K562 (cell line): ENCODE data around the gene ERICH6. TPM values are rescaled to one million over a fixed set of nuclear protein-coding genes. Genes with fewer than 3 reads are reported as not detected.

Experiments
- BRCA1 ChIP-seq, 2 experiments: fragments of 450-650 bp in 1 of 2; sonication (generic) in 1 of 2; formaldehyde crosslinking in 1 of 2; IDR thresholded peaks; 2 replicates each; pipeline versions ENCODE4 v1.5.0 to v1.6.1; 2017 to 2020; ENCODE audit warnings: mild to moderate bottlenecking in 1 of 2, missing genetic modification reagents in 1 of 2
- C11orf30 ChIP-seq: fragments of 450-650 bp; IDR thresholded peaks from 2 replicates; pipeline ENCODE4 v1.6.1; 2016; ENCODE audit warnings: low read depth, mild to moderate bottlenecking
- DNMT1 ChIP-seq: fragments of 450-650 bp; IDR thresholded peaks from 2 replicates; pipeline ENCODE4 v1.6.1; 2016; ENCODE audit warnings: antibody characterized with exemption, mild to moderate bottlenecking
- ESRRA ChIP-seq: fragments of 450-650 bp; IDR thresholded peaks from 2 replicates; pipeline ENCODE4 v1.6.1; 2014; ENCODE audit warnings: low read depth, mild to moderate bottlenecking, moderate library complexity, borderline replicate concordance
- ETS1 ChIP-seq: conservative IDR thresholded peaks from 2 replicates; pipeline ENCODE4 v1.6.1; 2011; ENCODE audit warnings: low read depth, mild to moderate bottlenecking, low read length; ENCODE audit not compliant: control insufficient read depth
- KDM5B ChIP-seq: fragments of 200-600 bp; sonication (generic); IDR thresholded peaks from 2 replicates; pipeline ENCODE4 v1.6.1; 2012; ENCODE audit warnings: low read depth, mild to moderate bottlenecking, moderate library complexity, low read length, control low read depth, inconsistent platforms; ENCODE audit not compliant: insufficient replicate concordance
- MAFF ChIP-seq: IDR thresholded peaks from 2 replicates; pipeline ENCODE4 v1.6.1; 2012; ENCODE audit warnings: low read length, improper control_type of control experiment
- MAFG ChIP-seq: fragments of 450-650 bp; conservative IDR thresholded peaks from 2 replicates; pipeline ENCODE4 v1.6.1; 2016; ENCODE audit warnings: missing genetic modification characterization, missing compliant biosample characterization
- MAFK ChIP-seq: IDR thresholded peaks from 2 replicates; pipeline ENCODE4 v1.6.1; 2011; ENCODE audit warnings: low read length, improper control_type of control experiment
- NFE2 ChIP-seq: IDR thresholded peaks from 2 replicates; pipeline ENCODE4 v1.6.1; 2014; ENCODE audit warnings: antibody characterized with exemption, low read depth
- PKNOX1 ChIP-seq: fragments of 450-650 bp; IDR thresholded peaks from 2 replicates; pipeline ENCODE4 v1.6.1; 2016
- RFX5 ChIP-seq: IDR thresholded peaks from 2 replicates; pipeline ENCODE4 v1.6.1; 2011; ENCODE audit warnings: low read depth, mild to moderate bottlenecking, improper control_type of control experiment, low read length
- SMAD4 ChIP-seq: fragments of 250-450 bp; sonication (Bioruptor Pico); conservative IDR thresholded peaks from 2 replicates; pipeline ENCODE4 v1.8.0; 2021; ENCODE audit warnings: inconsistent platforms, mild to moderate bottlenecking, moderate library complexity
- TFAP4 ChIP-seq: sonication (generic); formaldehyde crosslinking; IDR thresholded peaks from 2 replicates; pipeline ENCODE4 v1.8.0; 2022; ENCODE audit warnings: missing genetic modification reagents, mild to moderate bottlenecking, moderate library complexity, borderline replicate concordance
- ZNF184 ChIP-seq: sonication (generic); formaldehyde crosslinking; IDR thresholded peaks from 2 replicates; pipeline ENCODE4 v1.5.0; 2020; ENCODE audit warnings: missing genetic modification reagents
- ZNF253 ChIP-seq: fragments of 250-450 bp; sonication (Bioruptor Pico); conservative IDR thresholded peaks from 2 replicates; pipeline ENCODE4 v1.6.1; 2021; ENCODE audit warnings: mild to moderate bottlenecking
- ZNF507 ChIP-seq: conservative IDR thresholded peaks from 2 replicates; pipeline ENCODE4 v1.6.1; 2017; ENCODE audit warnings: missing genetic modification characterization, missing compliant biosample characterization
- ZNF740 ChIP-seq, 3 experiments: fragments of 200-800 bp in 1 of 3; sonication (Bioruptor generic) in 1 of 3; sonication (generic) in 1 of 3; formaldehyde crosslinking in 1 of 3; IDR thresholded peaks; 2 replicates each; pipeline versions ENCODE4 v1.6.1 to v1.8.0; 2016 to 2022; ENCODE audit warnings: mild to moderate bottlenecking in 2 of 3, missing compliant biosample characterization in 2 of 3, missing genetic modification characterization in 2 of 3, missing genetic modification reagents in 1 of 3
- polyA plus RNA-seq, 8 experiments: library from polyadenylated mRNA; depleted of rRNA in 4 of 8; stranded (reverse) in 5 of 8; unstranded in 3 of 8; fragments of >200 nt; fragmentation: Nextera tagmentation in 2 of 8; fragmentation: Illumina TruSeq in 1 of 8; extraction: Ambion mirVana in 2 of 8; extraction: Trizol in 1 of 8; gene quantifications; 2 replicates each; pipeline versions ENCODE4 v1.2.1 to v1.2.3, GENCODE V29; 2011 to 2014; ENCODE audit warnings: inconsistent platforms in 1 of 8, missing spikeins in 1 of 8
- total RNA-seq, 7 experiments: library from RNA; depleted of rRNA in 6 of 7; stranded (reverse); fragments of >200 nt in 6 of 7; fragmentation: Illumina TruSeq in 2 of 7; extraction: Trizol in 2 of 7; gene quantifications; 2 replicates each; pipeline versions ENCODE4 v1.2.1 to v1.2.3, GENCODE V29; 2011 to 2021; ENCODE audit warnings: low replicate concordance in 1 of 7
- TF ChIP-seq, protein P1 (sequence below): sonication (generic); formaldehyde crosslinking; IDR thresholded peaks from 2 replicates; pipeline ENCODE4 v1.9.0; 2022; ENCODE audit warnings: mild to moderate bottlenecking, missing genetic modification reagents
- TF ChIP-seq, protein P2 (sequence below): fragments of 250-450 bp; sonication (Bioruptor Pico); IDR thresholded peaks from 2 replicates; pipeline ENCODE4 v1.4.0; 2020; ENCODE audit warnings: borderline replicate concordance

Gene ERICH6
- total and polyA plus RNA-seq, 9 of the 15 experiments (the other 6 are each of a cell fraction or from before 2014, with no cell fraction given) = not detected

DNA sequence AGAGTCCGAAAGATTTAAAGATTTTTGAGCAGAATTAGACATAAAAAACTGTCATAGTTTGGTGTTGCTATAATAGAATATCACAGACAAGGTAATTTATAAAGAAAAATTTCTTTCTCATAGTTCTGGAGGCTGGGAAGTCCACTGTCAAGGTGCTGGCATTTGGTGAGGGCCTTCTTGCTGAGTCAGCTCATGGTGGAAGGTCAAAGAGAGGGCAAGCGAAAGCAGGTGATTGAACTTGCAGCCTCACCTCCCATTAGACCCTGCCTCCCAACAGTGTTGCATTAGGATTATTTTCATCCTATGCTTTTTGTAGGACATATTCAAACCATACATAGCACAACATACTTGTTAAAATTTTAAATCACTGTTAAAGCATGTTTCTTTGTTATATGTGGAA is 90.7 kb downstream of the ERICH6 start (continued):
- TF ChIP-seq ESRRA (peak; percentile 45; the same call in 1 of the 2 replicates), ZNF740 (CRISPR knock-in tag; IDR thresholded peaks at IDR 0.05) (no peak), ZNF740 (tag; IDR thresholded peaks at IDR 0.05) (no peak), ZNF253 (CRISPR knock-in tag) (no peak), SMAD4 (CRISPR knock-in tag) (no peak), NFE2 (peak; percentile 70), BRCA1 (IDR thresholded peaks at IDR 0.05) (no peak), BRCA1 (CRISPR knock-in tag; IDR thresholded peaks at IDR 0.05) (no peak), DNMT1 (no peak), KDM5B (no peak), ZNF507 (tag) (no peak), C11orf30 (peak; percentile 90), MAFG (tag) (peak; percentile 71), PKNOX1 (no peak), ETS1 (no peak), RFX5 (no peak), ZNF184 (CRISPR knock-in tag) (no peak), MAFK (peak; percentile 79), TFAP4 (CRISPR knock-in tag) (no peak), MAFF (peak; percentile 85)
- TF ChIP-seq, protein P1, sequence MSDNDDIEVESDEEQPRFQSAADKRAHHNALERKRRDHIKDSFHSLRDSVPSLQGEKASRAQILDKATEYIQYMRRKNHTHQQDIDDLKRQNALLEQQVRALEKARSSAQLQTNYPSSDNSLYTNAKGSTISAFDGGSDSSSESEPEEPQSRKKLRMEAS (CRISPR knock-in tag) = no peak
- TF ChIP-seq, protein P2, sequence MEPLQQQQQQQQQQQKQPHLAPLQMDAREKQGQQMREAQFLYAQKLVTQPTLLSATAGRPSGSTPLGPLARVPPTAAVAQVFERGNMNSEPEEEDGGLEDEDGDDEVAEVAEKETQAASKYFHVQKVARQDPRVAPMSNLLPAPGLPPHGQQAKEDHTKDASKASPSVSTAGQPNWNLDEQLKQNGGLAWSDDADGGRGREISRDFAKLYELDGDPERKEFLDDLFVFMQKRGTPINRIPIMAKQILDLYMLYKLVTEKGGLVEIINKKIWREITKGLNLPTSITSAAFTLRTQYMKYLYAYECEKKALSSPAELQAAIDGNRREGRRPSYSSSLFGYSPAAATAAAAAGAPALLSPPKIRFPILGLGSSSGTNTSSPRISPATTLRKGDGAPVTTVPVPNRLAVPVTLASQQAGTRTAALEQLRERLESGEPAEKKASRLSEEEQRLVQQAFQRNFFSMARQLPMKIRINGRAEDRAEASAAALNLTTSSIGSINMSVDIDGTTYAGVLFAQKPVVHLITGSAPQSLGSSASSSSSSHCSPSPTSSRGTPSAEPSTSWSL (CRISPR knock-in tag) = no peak
